Upper lobe of left lung (tissue), 6 donors: ENCODE data around the gene CHAT. TPM values are rescaled to one million over a fixed set of nuclear protein-coding genes. Genes with fewer than 3 reads are reported as not detected.

Experiments used
- ATAC-seq, 2 donors: fragments of 200-7000 bp; cut with Tn5 transposase; one replicate each; pipeline ENCODE4 v1.9.1; 2022; ENCODE audit warnings: mild to moderate bottlenecking in 2 of 2, moderate library complexity in 2 of 2; ENCODE audit not compliant: low FRiP score in 2 of 2
- DNase-seq, 2 donors: peaks; one replicate each; pipeline ENCODE4 v3.0.0-alpha.2; 2019 to 2020
- H3K27ac ChIP-seq, 4 donors: fragments of 200-600 bp; sonication (generic); one replicate each; pipeline ENCODE4 v1.5.1; 2016 to 2019
- H3K27me3 ChIP-seq, 4 donors: fragments of 200-600 bp; sonication (generic); one replicate each; pipeline ENCODE4 v1.5.1; 2017 to 2019
- H3K36me3 ChIP-seq, 4 donors: fragments of 200-600 bp; sonication (generic); one replicate each; pipeline ENCODE4 v1.5.1; 2016 to 2019
- H3K4me1 ChIP-seq, 4 donors: fragments of 200-600 bp; sonication (generic); one replicate each; pipeline ENCODE4 v1.5.1; 2018 to 2019
- H3K4me3 ChIP-seq, 4 donors: fragments of 200-600 bp; sonication (generic); one replicate each; pipeline ENCODE4 v1.5.1; 2017 to 2019; ENCODE audit warnings: mild to moderate bottlenecking in 2 of 4, moderate library complexity in 1 of 4
- H3K9me3 ChIP-seq, 4 donors: fragments of 200-600 bp; sonication (generic); one replicate each; pipeline ENCODE4 v1.5.1; 2018 to 2019
- CTCF ChIP-seq, 6 experiments: fragments of 450-650 bp in 4 of 6; fragments of 200-600 bp in 2 of 6; sonication (generic) in 2 of 6; IDR thresholded peaks; one replicate each; pipeline ENCODE4 v1.5.1; 2016 to 2019; ENCODE audit warnings: antibody characterized with exemption in 6 of 6
- EP300 ChIP-seq, 4 donors: sonication (generic); formaldehyde crosslinking; IDR thresholded peaks; one replicate each; pipeline ENCODE4 v1.5.1; 2017; ENCODE audit warnings: antibody characterized with exemption in 4 of 4, control low read depth in 2 of 4
- POLR2A ChIP-seq, 4 donors: fragments of 450-650 bp; IDR thresholded peaks; one replicate each; pipeline ENCODE4 v1.5.1; 2016 to 2017; ENCODE audit warnings: antibody characterized with exemption in 4 of 4, mild to moderate bottlenecking in 2 of 4
- POLR2AphosphoS5 ChIP-seq, 2 donors: sonication (generic); formaldehyde crosslinking; IDR thresholded peaks; one replicate each; pipeline ENCODE4 v1.5.1; 2017; ENCODE audit warnings: antibody characterized with exemption in 2 of 2
- WGBS, 2 donors: methylation state at CpG; one replicate each; pipeline ENCODE4 v1.1.5; 2017 to 2018; 5-methylcytosine and 5-hydroxymethylcytosine counted together
- total RNA-seq, 6 donors: library from RNA; depleted of rRNA in 4 of 6; stranded (reverse); fragments of >200 nt in 4 of 6; gene quantifications; one replicate each; pipeline versions ENCODE4 v1.1.0 to v1.2.1, GENCODE V29; 2016 to 2021
- donor health status: DM: no; HTN: no; CAD: no; lungs with moderate emphysema.
- donor health status: DM: no; HTN: yes; CAD: no; lungs with severe emphysema.

CHAT gene
- total RNA-seq, 6 donors from 2014 or later: not detected

DNA sequence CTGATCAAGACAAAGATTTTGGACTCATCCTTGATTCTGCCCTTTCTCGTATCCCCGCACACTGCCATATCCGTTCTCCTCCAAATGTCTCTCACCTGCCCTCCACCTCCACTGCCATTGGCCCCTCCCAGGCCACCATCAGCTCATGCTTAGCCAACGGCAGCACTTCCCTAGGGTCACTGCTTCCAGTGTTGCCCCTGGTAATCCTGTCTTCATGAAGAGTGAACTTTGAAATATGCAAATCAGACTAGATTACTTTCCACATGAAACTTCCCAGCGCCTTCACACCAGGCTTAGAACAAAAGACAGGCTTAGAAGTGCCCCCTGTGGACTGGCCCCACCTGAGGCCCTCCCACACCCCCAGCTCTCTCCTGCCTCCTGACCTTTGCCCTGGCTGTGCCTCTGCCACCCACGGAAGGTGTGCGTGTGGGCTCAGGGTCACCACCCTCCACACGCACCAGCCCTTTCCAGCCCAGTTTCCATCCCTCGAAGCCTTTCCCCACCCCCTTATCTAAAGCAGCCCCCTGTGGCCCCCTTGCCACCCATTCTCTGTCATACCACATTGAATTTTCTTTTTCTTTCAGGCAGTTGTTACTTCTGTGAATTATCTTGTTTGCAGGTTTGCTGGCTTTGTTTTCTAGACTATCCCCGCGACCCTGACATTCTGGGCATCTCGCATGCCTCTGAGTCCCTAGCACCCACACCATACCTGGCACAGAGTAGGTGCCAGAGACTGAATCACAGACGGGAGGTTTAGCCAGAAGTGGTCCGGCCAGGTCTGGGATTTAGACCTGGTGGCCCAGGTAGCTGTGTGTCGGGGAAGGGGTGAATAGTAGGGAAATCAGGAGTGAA, 38.8 kb downstream of the CHAT start:
- Histone ChIP-seq H3K27me3 (no peaks in the 10 kb centered on the region), H3K4me3 (no peak overlapping the region), H3K36me3 (no peaks in the 10 kb centered on the region), H3K27ac (no peak overlapping the region), H3K4me1 (no peaks in the 10 kb centered on the region), H3K9me3 (peaks cover 0 to 3% (median 0%) of the 10 kb centered on the region in 4 donors)
- TF ChIP-seq POLR2AphosphoS5 (IDR thresholded peaks at IDR 0.05) (no peak), CTCF (IDR thresholded peaks at IDR 0.05) (no peak), EP300 (IDR thresholded peaks at IDR 0.05) (no peak), POLR2A (IDR thresholded peaks at IDR 0.05) (no peak)
- 73 to 74% methylated on average over 15 of the region's 15 CpGs for WGBS, 2 donors
- ATAC-seq: no peak
- DNase-seq: no peak

DNA sequence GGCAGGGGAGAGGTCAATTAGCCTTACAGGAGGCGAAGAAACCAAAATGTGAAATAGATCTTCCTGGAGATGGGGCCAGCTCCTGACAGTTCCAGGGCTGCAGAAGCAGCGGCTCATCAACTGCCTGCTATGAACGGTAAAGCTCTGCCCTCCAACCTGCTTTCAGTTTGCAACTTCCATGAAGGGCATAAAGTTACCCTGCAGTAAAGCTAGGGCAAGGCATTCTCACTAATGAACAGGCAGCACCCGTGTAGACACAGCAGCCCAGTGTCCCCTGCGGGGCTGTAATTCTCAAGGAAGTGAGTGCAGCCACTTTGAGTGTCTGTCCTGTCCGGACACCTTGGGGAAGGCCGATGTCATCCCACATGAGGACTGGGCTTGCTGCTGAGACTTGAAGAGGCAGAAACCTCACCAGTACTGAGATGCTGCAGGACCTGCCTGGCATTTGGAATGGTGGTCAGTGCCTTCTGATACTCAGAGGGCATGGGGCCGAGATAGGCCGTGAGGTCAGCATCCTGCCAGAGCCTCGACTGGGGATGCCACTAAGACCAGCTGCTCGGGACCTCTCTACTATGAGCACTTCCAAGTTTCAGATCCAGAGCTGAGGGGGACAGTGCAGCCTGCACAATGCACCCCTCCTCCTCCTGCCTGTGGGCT, 39.6 kb downstream of the CHAT start:
- peaks cover 0 to 3% (median 0%) of the 10 kb centered on the region in 4 donors for H3K9me3 ChIP-seq
- no peak for DNase-seq
- H3K4me3 ChIP-seq: no peak overlapping the region
- no peak overlapping the region for H3K27ac ChIP-seq
- TF ChIP-seq EP300 (IDR thresholded peaks at IDR 0.05) (no peak), CTCF (IDR thresholded peaks at IDR 0.05) (no peak), POLR2AphosphoS5 (IDR thresholded peaks at IDR 0.05) (no peak)
- H3K4me1 ChIP-seq: no peaks in the 10 kb centered on the region
- ATAC-seq: no peak
- no peaks in the 10 kb centered on the region for H3K27me3 ChIP-seq
- H3K36me3 ChIP-seq: no peaks in the 10 kb centered on the region
- WGBS, 2 donors: 81 to 90% methylated on average over 5 to 11 of the region's 11 CpGs

DNA sequence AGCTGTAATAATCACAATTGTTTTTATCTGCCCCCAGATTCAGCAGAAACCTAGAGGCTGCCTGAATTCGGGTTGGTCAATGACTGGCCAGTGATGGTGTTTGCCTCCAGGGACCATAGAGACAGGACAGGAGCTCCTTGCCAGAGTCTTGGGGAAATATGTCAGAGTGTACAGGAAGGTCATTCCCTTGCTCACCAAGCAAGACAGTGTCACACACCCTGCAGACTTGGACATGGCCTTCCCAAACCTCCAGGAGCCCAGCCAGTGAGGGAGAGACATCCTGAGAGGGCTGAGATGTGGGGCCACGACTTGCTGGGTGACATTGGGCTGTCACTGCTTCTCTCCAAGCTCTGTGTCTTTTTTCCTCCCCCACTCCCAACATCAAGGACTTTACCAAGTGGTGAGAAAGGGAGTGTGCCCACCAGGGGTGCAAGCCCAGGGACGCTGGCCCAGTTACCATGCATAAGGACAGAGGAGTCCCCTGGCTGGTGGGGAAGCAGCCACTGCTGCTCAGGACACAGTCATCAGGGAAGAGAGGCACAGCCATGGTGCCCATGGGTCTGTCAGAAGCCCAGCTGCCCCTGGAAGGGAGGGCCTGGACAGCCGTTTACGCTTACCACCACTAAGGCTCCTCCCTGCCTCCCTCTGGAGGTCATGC, 40.3 kb downstream of the CHAT start:
- Histone ChIP-seq H3K4me3 (no peak overlapping the region), H3K27me3 (no peaks in the 10 kb centered on the region), H3K27ac (no peak overlapping the region), H3K4me1 (no peaks in the 10 kb centered on the region), H3K36me3 (no peaks in the 10 kb centered on the region), H3K9me3 (peaks cover 0 to 3% (median 0%) of the 10 kb centered on the region in 4 donors)
- TF ChIP-seq POLR2A (IDR thresholded peaks at IDR 0.05): no peak
- TF ChIP-seq CTCF (IDR thresholded peaks at IDR 0.05): no peak
- TF ChIP-seq POLR2AphosphoS5 (IDR thresholded peaks at IDR 0.05): no peak
- TF ChIP-seq EP300 (IDR thresholded peaks at IDR 0.05): no peak
- WGBS, 2 donors: 57 to 66% methylated on average over 5 of the region's 5 CpGs
- ATAC-seq: no peak
- no peak for DNase-seq

- ATAC-seq (no peak), DNase-seq (peak in 1 of 2 donors; percentile 44)
- no peak for TF ChIP-seq CTCF (IDR thresholded peaks at IDR 0.05)
- TF ChIP-seq POLR2A (IDR thresholded peaks at IDR 0.05): no peak
- no peak for TF ChIP-seq EP300 (IDR thresholded peaks at IDR 0.05)
- no peak for TF ChIP-seq POLR2AphosphoS5 (IDR thresholded peaks at IDR 0.05)
- H3K4me1 ChIP-seq: no peaks in the 10 kb centered on the region
- H3K36me3 ChIP-seq: no peaks in the 10 kb centered on the region
- H3K27ac ChIP-seq: no peak overlapping the region
- H3K4me3 ChIP-seq: no peak overlapping the region
- no peaks in the 10 kb centered on the region for H3K27me3 ChIP-seq
- peaks cover 0 to 11% (median 3%) of the 10 kb centered on the region in 4 donors for H3K9me3 ChIP-seq
- WGBS, 2 donors: 72 to 81% methylated on average over 15 to 17 of the region's 18 CpGs
Observed at GRCh38 chr10:49655099-49655498, 41.3 kb downstream of the CHAT start.
